ENCODE results near the gene MAZ. TPM values are rescaled to one million over a fixed set of nuclear protein-coding genes. Genes with fewer than 3 reads are reported as not detected.

Gene MAZ
- polyA plus RNA-seq, 1 of the 3 experiments (the other 2 are of a cell fraction) = 163 TPM

GRCh38 chr16:29789775-29790182 lies 16.6 kb upstream of the MAZ start (continued):
- TF ChIP-seq FOXM1 (IDR thresholded peaks at IDR 0.05; ENCODE audit: low read depth) (no peak), GATA2 (CRISPR knock-in tag; IDR thresholded peaks at IDR 0.05) (no peak)

GRCh38 chr16:29790183-29790948 lies 16.0 kb upstream of the MAZ start, which contains the start of gene KIF22:
TSS of gene KIF22 (plus strand) at chr16:29790751. CDS start at chr16:29790760, 9 bp downstream.
- H3K4me3 ChIP-seq (ENCODE audit: low read depth in 2 of 2, low read length in 1 of 2) = peak within 1 kb of the TSS; percentile 61 to 87
- peak; percentile 99 for DNase-seq
- H3K79me2 ChIP-seq (ENCODE audit: insufficient read depth) = peaks cover 48% of the 10 kb centered on the region
- H3K4me2 ChIP-seq = peak within 1 kb of the TSS; percentile 87
- no peaks in the 10 kb centered on the region for H3F3A ChIP-seq (replicated peaks; ENCODE audit: insufficient read depth)
- peak within 1 kb of the TSS; percentile 84 for H3K9ac ChIP-seq
- WGBS (ENCODE audit: low lambda C conversion rate) = 0% methylated on average over 22 of the region's 67 CpGs
- no peaks in the 10 kb centered on the region for H3K9me2 ChIP-seq
- H4K20me1 ChIP-seq (ENCODE audit: insufficient read depth) = no peaks in the 10 kb centered on the region; the same call in 1 of the 2 replicates
- no peaks in the 10 kb centered on the region for H3K36me3 ChIP-seq (replicated peaks in 1 of 2; ENCODE audit: control insufficient read depth in 1 of 2, insufficient read depth in 2 of 2, low read length in 1 of 2)
- H3K9me3 ChIP-seq = no peaks in the 10 kb centered on the region
- H3K4me1 ChIP-seq (ENCODE audit: control insufficient read depth in 1 of 2, insufficient read depth in 2 of 2, low read depth in 1 of 2, low read length in 1 of 2) = peaks cover 0 to 11% of the 10 kb centered on the region in 2 experiments; a peak in 1 of 4 replicates
- peak within 1 kb of the TSS; percentile 58 to 91 for H3K27ac ChIP-seq (ENCODE audit: low read depth in 2 of 2, low read length in 1 of 2)
- peak within 1 kb of the TSS; percentile 96 for H2AFZ ChIP-seq (ENCODE audit: low read depth)
- H3K27me3 ChIP-seq (ENCODE audit: insufficient read depth) = no peaks in the 10 kb centered on the region
- ChIA-PET CTCF (interaction anchor here (0.7 to 3.0 kb wide), 30 partner anchors 10 to 301 kb away, joined by 3 to 22 read pairs (median 4); partner anchors contain the start of genes CDIPT, HIRIP3, MVP and PAGR1), POLR2A (interaction anchor here (0.6 to 1.4 kb wide), 11 partner anchors 10 to 275 kb away, joined by 3 to 19 read pairs (median 3); partner anchors contain the start of genes ALDOA, KCTD13, MAZ and PAGR1)
- no peak for TF ChIP-seq USF2 (IDR thresholded peaks at IDR 0.05; ENCODE audit: borderline replicate concordance, low read depth, low read length)
- no peak for TF ChIP-seq RXRA (IDR thresholded peaks at IDR 0.05; ENCODE audit: borderline replicate concordance, low read depth)
- peak; percentile 37; the same call in 1 of the 2 replicates for TF ChIP-seq SMC3 (IDR thresholded peaks at IDR 0.05; ENCODE audit: low read depth, low read length)
- peak; percentile 36; the same call in 1 of the 2 replicates for TF ChIP-seq FOXM1 (IDR thresholded peaks at IDR 0.05; ENCODE audit: low read depth)
- peak; percentile 79 for TF ChIP-seq CHD2 (IDR thresholded peaks at IDR 0.05; ENCODE audit: low read length, partially characterized antibody)
- TF ChIP-seq USF1 (IDR thresholded peaks at IDR 0.05; ENCODE audit: borderline replicate concordance, low read depth) = no peak
- no peak for TF ChIP-seq FOSL2 (IDR thresholded peaks at IDR 0.05; ENCODE audit: borderline replicate concordance, low read depth)
- no peak for TF ChIP-seq EZH2phosphoT487 (IDR thresholded peaks at IDR 0.05; ENCODE audit: borderline replicate concordance, low read depth)
- TF ChIP-seq NRF1 (IDR thresholded peaks at IDR 0.05; ENCODE audit: low read depth, low read length) = peak; percentile 96
- 0 out of 2 replicates have a peak, but pooled peaks have one; percentile 35 for TF ChIP-seq FOXJ3 (CRISPR knock-in tag; IDR thresholded peaks at IDR 0.05)
- TF ChIP-seq ZBTB33 (IDR thresholded peaks at IDR 0.05; ENCODE audit: borderline replicate concordance, low read depth) = no peak
- TF ChIP-seq TEAD4 (IDR thresholded peaks at IDR 0.05; ENCODE audit: borderline replicate concordance, insufficient read depth) = no peak
- TF ChIP-seq GABPA (IDR thresholded peaks at IDR 0.05; ENCODE audit: low read depth) = peak; percentile 93
- peak; percentile 50; the same call in 1 of the 2 replicates for TF ChIP-seq TAF1 (IDR thresholded peaks at IDR 0.05; ENCODE audit: borderline replicate concordance, low read depth, low read length)
- peak; percentile 91; the same call in 1 of the 2 replicates for TF ChIP-seq SIN3A (IDR thresholded peaks at IDR 0.05; ENCODE audit: borderline replicate concordance, low read depth, low read length)
- TF ChIP-seq ELF1 (IDR thresholded peaks at IDR 0.05) = no peak
- TF ChIP-seq MAX (IDR thresholded peaks at IDR 0.05; ENCODE audit: low read depth) = 0 out of 2 replicates have a peak, but pooled peaks have one; percentile 72
- peak; percentile 69 for TF ChIP-seq CTCF (IDR thresholded peaks at IDR 0.05)
- TF ChIP-seq PBX3 (IDR thresholded peaks at IDR 0.05) = no peak
